ENCODE results near the gene GRM2.

The GRM2 gene

DNA sequence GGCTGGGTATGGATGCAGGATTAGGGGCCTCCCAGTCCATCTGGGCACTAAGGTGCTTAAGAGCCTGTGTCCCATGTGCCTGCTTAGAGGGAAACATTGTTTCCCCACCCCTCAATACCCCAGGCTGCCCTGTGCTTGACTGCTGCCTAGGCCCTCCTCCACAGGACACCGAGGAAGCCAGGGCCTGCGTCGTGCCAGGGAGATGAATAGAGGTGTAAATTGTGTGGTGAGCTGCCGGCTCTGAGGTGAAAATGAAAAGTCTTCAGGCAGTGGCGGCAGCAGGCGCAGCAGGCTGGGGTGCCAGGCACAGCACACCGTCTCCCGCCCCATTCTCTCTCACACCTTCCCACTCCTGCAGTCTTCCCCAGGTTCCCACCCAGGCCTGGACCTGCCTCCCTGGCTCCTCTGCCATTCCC is 13.9 kb upstream of the GRM2 start:
- peaks cover 20% of the 10 kb centered on the region for H3K36me3 ChIP-seq

DNA sequence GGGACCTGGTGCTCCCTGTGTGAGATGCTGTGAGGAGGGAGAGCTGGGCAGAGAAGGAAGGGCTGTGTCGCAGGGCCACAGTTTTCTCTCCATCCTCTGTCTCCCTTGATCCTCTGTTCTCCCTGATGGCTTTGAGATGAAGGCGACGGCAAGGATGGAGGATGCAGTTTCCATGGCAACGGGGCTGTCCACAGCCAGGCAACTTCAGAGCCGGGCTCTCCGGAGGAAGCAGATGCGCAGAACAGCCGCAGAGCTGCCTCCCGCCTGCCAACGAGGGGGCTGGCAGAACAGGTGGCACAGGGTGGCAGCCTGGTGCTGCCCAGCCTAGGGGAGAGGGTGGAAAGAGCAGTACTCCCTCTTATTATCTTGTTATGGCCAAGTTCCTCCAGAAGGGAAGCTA is 9.9 kb upstream of the GRM2 start:
- Histone ChIP-seq H3K27me3 (ENCODE audit: insufficient read depth, low read depth, severe bottlenecking) (no peaks in the 10 kb centered on the region), H3K9me3 (ENCODE audit: severe bottlenecking) (no peaks in the 10 kb centered on the region), H3K36me3 (peaks cover 22% of the 10 kb centered on the region), H3K27ac (no peak overlapping the region), H3K4me3 (ENCODE audit: low read depth, low read length) (no peak overlapping the region)
- TF ChIP-seq, protein P1, sequence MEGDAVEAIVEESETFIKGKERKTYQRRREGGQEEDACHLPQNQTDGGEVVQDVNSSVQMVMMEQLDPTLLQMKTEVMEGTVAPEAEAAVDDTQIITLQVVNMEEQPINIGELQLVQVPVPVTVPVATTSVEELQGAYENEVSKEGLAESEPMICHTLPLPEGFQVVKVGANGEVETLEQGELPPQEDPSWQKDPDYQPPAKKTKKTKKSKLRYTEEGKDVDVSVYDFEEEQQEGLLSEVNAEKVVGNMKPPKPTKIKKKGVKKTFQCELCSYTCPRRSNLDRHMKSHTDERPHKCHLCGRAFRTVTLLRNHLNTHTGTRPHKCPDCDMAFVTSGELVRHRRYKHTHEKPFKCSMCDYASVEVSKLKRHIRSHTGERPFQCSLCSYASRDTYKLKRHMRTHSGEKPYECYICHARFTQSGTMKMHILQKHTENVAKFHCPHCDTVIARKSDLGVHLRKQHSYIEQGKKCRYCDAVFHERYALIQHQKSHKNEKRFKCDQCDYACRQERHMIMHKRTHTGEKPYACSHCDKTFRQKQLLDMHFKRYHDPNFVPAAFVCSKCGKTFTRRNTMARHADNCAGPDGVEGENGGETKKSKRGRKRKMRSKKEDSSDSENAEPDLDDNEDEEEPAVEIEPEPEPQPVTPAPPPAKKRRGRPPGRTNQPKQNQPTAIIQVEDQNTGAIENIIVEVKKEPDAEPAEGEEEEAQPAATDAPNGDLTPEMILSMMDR (IDR thresholded peaks at IDR 0.05; ENCODE audit: low read depth, low read length): no peak
- DNase-seq: no peak

More for the DNA sequence above, 13.9 kb upstream of the GRM2 start:
- Histone ChIP-seq H3K9me3 (ENCODE audit: severe bottlenecking) (no peaks in the 10 kb centered on the region), H3K4me3 (ENCODE audit: low read depth, low read length) (no peak overlapping the region), H3K27me3 (ENCODE audit: insufficient read depth, low read depth, severe bottlenecking) (no peaks in the 10 kb centered on the region), H3K27ac (peak overlapping the region; percentile 66)
- DNase-seq: peak; percentile 57
- TF ChIP-seq, protein P1 (IDR thresholded peaks at IDR 0.05; ENCODE audit: low read depth, low read length): no peak

DNA sequence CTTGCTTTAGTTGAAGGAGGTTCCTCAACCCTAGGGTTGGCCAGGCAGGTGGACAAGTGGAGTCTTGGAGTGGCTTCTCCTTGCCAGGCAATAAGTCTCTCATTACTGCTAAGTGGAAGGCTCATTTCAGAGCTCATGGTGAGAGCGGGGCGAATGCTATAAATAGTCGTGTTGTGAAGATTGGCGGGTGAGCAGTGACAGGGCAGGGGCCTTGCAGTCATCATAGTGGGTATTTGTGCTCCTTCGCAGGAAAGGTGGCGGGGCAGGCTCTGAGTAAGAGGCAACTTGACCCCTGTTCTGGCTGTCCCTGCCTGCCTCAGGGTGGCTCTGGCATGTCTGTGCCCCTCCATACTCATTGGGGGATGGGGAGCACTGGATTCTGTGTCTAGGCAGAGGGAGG is 8.7 kb upstream of the GRM2 start:
- Histone ChIP-seq H3K27me3 (ENCODE audit: insufficient read depth, low read depth, severe bottlenecking) (no peaks in the 10 kb centered on the region), H3K9me3 (ENCODE audit: severe bottlenecking) (no peaks in the 10 kb centered on the region), H3K4me3 (ENCODE audit: low read depth, low read length) (no peak overlapping the region), H3K36me3 (peaks cover 16% of the 10 kb centered on the region), H3K27ac (no peak overlapping the region)
- no peak for DNase-seq
- TF ChIP-seq, protein P1 (IDR thresholded peaks at IDR 0.05; ENCODE audit: low read depth, low read length): no peak

DNA sequence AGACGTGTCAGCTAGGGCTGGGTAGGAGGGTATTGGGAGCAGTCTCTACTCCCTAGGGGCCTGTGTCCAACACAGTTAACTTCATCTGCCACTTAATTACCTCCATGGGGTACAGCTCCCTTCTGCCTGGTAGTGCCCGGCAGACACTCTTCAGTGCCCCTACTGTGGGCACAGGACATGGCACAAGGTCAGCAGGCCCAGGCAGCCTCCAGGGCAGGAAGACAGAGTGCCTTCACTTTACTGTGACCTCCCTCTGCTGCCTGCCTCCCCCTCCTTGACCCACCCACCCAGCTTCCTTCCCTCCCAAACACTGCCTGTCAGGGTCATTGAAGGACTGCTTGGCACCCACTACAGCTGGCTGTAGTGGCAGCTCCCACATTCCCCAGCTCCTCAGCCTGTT is 6.5 kb upstream of the GRM2 start:
- H3K9me3 ChIP-seq (ENCODE audit: severe bottlenecking): no peaks in the 10 kb centered on the region
- H3K36me3 ChIP-seq: peaks cover 25% of the 10 kb centered on the region
- TF ChIP-seq, protein P1 (IDR thresholded peaks at IDR 0.05; ENCODE audit: low read depth, low read length): no peak

DNA sequence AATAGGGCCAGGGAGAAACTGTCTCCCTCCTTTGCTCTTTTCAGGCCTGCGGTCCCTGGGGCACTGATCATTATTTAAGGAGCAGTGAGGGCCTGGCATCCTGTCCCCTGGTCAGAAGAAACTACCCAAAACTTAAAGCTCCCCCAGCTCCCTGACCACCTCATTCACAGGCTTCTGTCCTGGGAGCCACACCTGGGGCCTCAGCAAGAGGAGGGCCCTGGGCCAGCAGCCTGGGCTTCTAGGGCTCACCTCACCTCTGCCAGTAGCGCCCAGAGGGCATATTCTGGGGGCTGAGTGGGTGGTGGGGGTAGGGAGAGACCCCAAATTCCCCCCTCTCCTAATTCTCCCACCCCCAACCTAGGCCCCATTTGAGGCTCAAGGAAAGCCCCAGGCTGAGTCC is 4.7 kb upstream of the GRM2 start:
- Histone ChIP-seq H3K27ac (no peak overlapping the region), H3K27me3 (ENCODE audit: insufficient read depth, low read depth, severe bottlenecking) (no peaks in the 10 kb centered on the region), H3K4me3 (ENCODE audit: low read depth, low read length) (no peak overlapping the region), H3K9me3 (ENCODE audit: severe bottlenecking) (no peaks in the 10 kb centered on the region), H3K36me3 (peaks cover 25% of the 10 kb centered on the region)
- TF ChIP-seq, protein P1 (IDR thresholded peaks at IDR 0.05; ENCODE audit: low read depth, low read length): no peak
- DNase-seq: no peak

More for the DNA sequence above, 6.5 kb upstream of the GRM2 start:
- Histone ChIP-seq H3K27me3 (ENCODE audit: insufficient read depth, low read depth, severe bottlenecking) (no peaks in the 10 kb centered on the region), H3K27ac (no peak overlapping the region), H3K4me3 (ENCODE audit: low read depth, low read length) (no peak overlapping the region)
- no peak for DNase-seq

DNA sequence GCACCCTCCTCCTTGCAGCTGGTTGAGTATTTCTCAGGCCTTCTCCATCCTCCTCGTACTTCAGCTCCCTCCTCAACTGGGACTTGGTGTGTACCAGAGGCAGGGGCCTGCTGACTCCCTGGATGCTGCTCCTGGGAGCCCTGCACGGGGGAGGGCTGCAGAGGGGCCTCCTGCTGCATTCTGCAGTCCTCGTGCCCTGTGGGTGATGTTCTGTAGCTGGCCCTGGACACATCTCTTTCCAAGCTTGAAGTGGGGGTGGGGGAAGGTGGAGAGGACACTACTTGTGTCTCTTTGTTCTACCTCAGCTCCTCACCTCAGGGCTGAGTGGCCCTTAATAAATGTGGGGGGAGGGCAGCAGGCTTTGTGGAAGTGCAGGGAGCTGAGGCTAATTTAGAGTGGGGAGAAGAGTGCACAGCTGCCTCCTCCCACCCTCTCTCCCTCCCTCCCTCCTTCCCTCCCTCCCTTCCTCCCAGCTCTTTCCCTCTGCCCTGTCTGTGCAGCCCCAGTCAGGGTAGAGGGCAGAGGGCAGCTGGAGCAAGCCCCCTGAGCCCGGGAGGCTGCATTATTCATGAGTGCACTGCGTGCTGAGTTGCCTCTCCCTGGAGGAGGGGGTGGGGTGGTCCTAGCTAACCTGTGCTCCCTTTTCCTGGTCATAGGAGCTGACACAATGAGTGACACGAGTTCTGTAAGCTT is 3.7 kb upstream of the GRM2 start:
- H3K27ac ChIP-seq: no peak overlapping the region

More for the DNA sequence above, 3.7 kb upstream of the GRM2 start:
- H3K4me3 ChIP-seq (ENCODE audit: low read depth, low read length): no peak overlapping the region
- no peaks in the 10 kb centered on the region for H3K27me3 ChIP-seq (ENCODE audit: insufficient read depth, low read depth, severe bottlenecking)
- H3K9me3 ChIP-seq (ENCODE audit: severe bottlenecking): no peaks in the 10 kb centered on the region
- peaks cover 25% of the 10 kb centered on the region for H3K36me3 ChIP-seq
- TF ChIP-seq, protein P1 (IDR thresholded peaks at IDR 0.05; ENCODE audit: low read depth, low read length): no peak
- DNase-seq: no peak
